H9 (cell line): ENCODE measurements around the gene ADCY1. TPM values are rescaled to one million over a fixed set of nuclear protein-coding genes. Genes with fewer than 3 reads are reported as not detected.

Experiments
- DNase-seq: peaks from one replicate; pipeline ENCODE4 v3.0.0-alpha.2; 2017
- H2AFZ ChIP-seq: one replicate; pipeline ENCODE4 v1.6.1; 2013; ENCODE audit warnings: mild to moderate bottlenecking, low read length, control low read depth, moderate library complexity
- H2AK5ac ChIP-seq: 2 replicates; pipeline ENCODE4 v1.6.1; 2013; ENCODE audit warnings: low read length, control low read depth, mixed read lengths; ENCODE audit not compliant: insufficient read length
- H2BK120ac ChIP-seq: one replicate; pipeline ENCODE4 v1.6.1; 2013; ENCODE audit warnings: low read depth, mild to moderate bottlenecking, low read length, control low read depth, inconsistent platforms; ENCODE audit not compliant: poor library complexity, severe bottlenecking
- H2BK12ac ChIP-seq: 2 replicates; pipeline ENCODE4 v1.6.1; 2013; ENCODE audit warnings: low read length, control low read depth, mixed read lengths, low read depth; ENCODE audit not compliant: insufficient read length
- H2BK15ac ChIP-seq: 2 replicates; pipeline ENCODE4 v1.6.1; 2013; ENCODE audit warnings: low read depth, low read length, control low read depth
- H2BK20ac ChIP-seq: one replicate; pipeline ENCODE4 v1.6.1; 2013; ENCODE audit warnings: low read depth, mild to moderate bottlenecking, low read length, control low read depth, inconsistent platforms; ENCODE audit not compliant: poor library complexity, severe bottlenecking
- H2BK5ac ChIP-seq: 2 replicates; pipeline ENCODE4 v1.6.1; 2013; ENCODE audit warnings: low read length, control low read depth, mixed read lengths; ENCODE audit not compliant: insufficient read length
- H3K14ac ChIP-seq: 2 replicates; pipeline ENCODE4 v1.6.1; 2013; ENCODE audit warnings: low read length, control low read depth; ENCODE audit not compliant: insufficient read depth
- H3K18ac ChIP-seq: 2 replicates; pipeline ENCODE4 v1.6.1; 2013; ENCODE audit warnings: low read depth, mild to moderate bottlenecking, mixed read lengths, low read length, control low read depth; ENCODE audit not compliant: insufficient read length
- H3K23ac ChIP-seq: 2 replicates; pipeline ENCODE4 v1.6.1; 2013; ENCODE audit warnings: low read length, control low read depth, mixed read lengths, low read depth; ENCODE audit not compliant: insufficient read length
- H3K23me2 ChIP-seq: 2 replicates; pipeline ENCODE4 v1.6.1; 2013; ENCODE audit warnings: low read depth, mild to moderate bottlenecking, mixed read lengths, low read length, control low read depth; ENCODE audit not compliant: insufficient read length, poor library complexity, severe bottlenecking
- H3K27ac ChIP-seq: 2 replicates; pipeline ENCODE4 v1.5.1; 2013; ENCODE audit warnings: low read length, control low read depth, mixed read lengths, low read depth; ENCODE audit not compliant: insufficient read length
- H3K27me3 ChIP-seq: 2 replicates; pipeline ENCODE4 v1.6.1; 2013; ENCODE audit warnings: low read length, control low read depth, inconsistent platforms; ENCODE audit not compliant: insufficient read depth
- H3K4ac ChIP-seq: 2 replicates; pipeline ENCODE4 v1.6.1; 2013; ENCODE audit warnings: low read depth, mild to moderate bottlenecking, control low read depth, inconsistent platforms, low read length, moderate library complexity
- H3K4me1 ChIP-seq: 2 replicates; pipeline ENCODE4 v1.6.1; 2013; ENCODE audit warnings: low read length, control low read depth, inconsistent platforms; ENCODE audit not compliant: insufficient read depth
- H3K4me2 ChIP-seq: 2 replicates; pipeline ENCODE4 v1.6.1; 2013; ENCODE audit warnings: low read length, control low read depth, mixed read lengths; ENCODE audit not compliant: insufficient read length, insufficient read depth
- H3K56ac ChIP-seq: 2 replicates; pipeline ENCODE4 v1.6.1; 2013; ENCODE audit warnings: low read depth, mild to moderate bottlenecking, mixed read lengths, low read length, control low read depth; ENCODE audit not compliant: insufficient read length
- H3K79me1 ChIP-seq: 2 replicates; pipeline ENCODE4 v1.6.1; 2013; ENCODE audit warnings: low read depth, mild to moderate bottlenecking, moderate library complexity, low read length, control low read depth, inconsistent platforms; ENCODE audit not compliant: insufficient read depth, poor library complexity, severe bottlenecking
- H3K79me2 ChIP-seq: 2 replicates; pipeline ENCODE4 v1.6.1; 2013; ENCODE audit warnings: low read length, control low read depth, inconsistent platforms; ENCODE audit not compliant: insufficient read depth
- H3K9ac ChIP-seq: 2 replicates; pipeline ENCODE4 v1.6.1; 2013; ENCODE audit warnings: low read length, control low read depth, mixed read lengths; ENCODE audit not compliant: insufficient read length; ENCODE audit errors: extremely low read depth
- H3K9me3 ChIP-seq: one replicate; pipeline ENCODE4 v1.6.1; 2013; ENCODE audit warnings: low read depth, low read length, inconsistent platforms; ENCODE audit not compliant: control insufficient read depth
- H3T11ph ChIP-seq: one replicate; pipeline ENCODE4 v1.6.1; 2013; ENCODE audit warnings: mild to moderate bottlenecking, low read length, control low read depth, inconsistent platforms
- H4K20me1 ChIP-seq: one replicate; pipeline ENCODE4 v1.6.1; 2013; ENCODE audit not compliant: control insufficient read depth, insufficient read length, insufficient read depth
- H4K5ac ChIP-seq: 2 replicates; pipeline ENCODE4 v1.6.1; 2013; ENCODE audit warnings: low read depth, mild to moderate bottlenecking, mixed read lengths, low read length, control low read depth; ENCODE audit not compliant: insufficient read length
- H4K8ac ChIP-seq: replicated peaks from 2 replicates; pipeline ENCODE4 v1.6.1; 2013; ENCODE audit warnings: low read length, control low read depth, mixed read lengths, low read depth; ENCODE audit not compliant: insufficient read length
- H4K91ac ChIP-seq: 2 replicates; pipeline ENCODE4 v1.6.1; 2013; ENCODE audit warnings: low read depth, mild to moderate bottlenecking, moderate library complexity, mixed read lengths, low read length, control low read depth; ENCODE audit not compliant: insufficient read length
- H3K27ac Mint-ChIP-seq, 3 experiments: 2 replicates in 2 of 3; 3 replicates in 1 of 3; pipeline ENCODE4 v1.8.0; 2020 to 2021; ENCODE audit warnings: mixed read lengths in 3 of 3, mild to moderate bottlenecking in 1 of 3, moderate library complexity in 1 of 3
- H3K27me3 Mint-ChIP-seq: 2 replicates; pipeline ENCODE4 v1.8.0; 2021; ENCODE audit warnings: low read depth, mild to moderate bottlenecking, moderate library complexity, mixed read lengths
- H3K36me3 Mint-ChIP-seq, 3 experiments: 2 replicates in 2 of 3; 3 replicates in 1 of 3; pipeline ENCODE4 v1.8.0; 2020 to 2021; ENCODE audit warnings: low read depth in 3 of 3, mixed read lengths in 3 of 3; ENCODE audit not compliant: insufficient read depth in 1 of 3
- H3K4me1 Mint-ChIP-seq, 2 experiments: 2 replicates each; pipeline ENCODE4 v1.8.0; 2020; ENCODE audit warnings: mixed read lengths in 2 of 2
- H3K4me3 Mint-ChIP-seq, 2 experiments: 2 replicates in 1 of 2; 3 replicates in 1 of 2; pipeline ENCODE4 v1.8.0; 2020 to 2021; ENCODE audit warnings: mild to moderate bottlenecking in 2 of 2, mixed read lengths in 2 of 2, moderate library complexity in 1 of 2
- H3K9me3 Mint-ChIP-seq, 2 experiments: 2 replicates in 1 of 2; 3 replicates in 1 of 2; pipeline ENCODE4 v1.8.0; 2020; ENCODE audit warnings: mild to moderate bottlenecking in 2 of 2, mixed read lengths in 2 of 2, moderate library complexity in 1 of 2
- WGBS: extraction: QIAGEN DNeasy Blood & Tissue Kit; methylation state at CpG from one replicate; pipeline ENCODE4 v1.1.7; 2013; ENCODE audit warnings: missing lambda C conversion rate, low lambda C conversion rate, mixed read lengths; ENCODE audit not compliant: insufficient read length; ENCODE audit errors: extremely low coverage; 5-methylcytosine and 5-hydroxymethylcytosine counted together
- total RNA-seq: library from RNA; stranded (reverse); gene quantifications from 2 replicates; pipeline ENCODE4 v1.2.1, GENCODE V29; 2021
- TF ChIP-seq, protein P1 (sequence below): fragments of 200-600 bp; sonication (generic); conservative IDR thresholded peaks from 3 replicates; pipeline ENCODE4 v1.8.0; 2021; ENCODE audit warnings: antibody characterized with exemption, mild to moderate bottlenecking

Gene ADCY1
- total RNA-seq, 1 experiment from 2014 or later, result 21.6 TPM

DNA sequence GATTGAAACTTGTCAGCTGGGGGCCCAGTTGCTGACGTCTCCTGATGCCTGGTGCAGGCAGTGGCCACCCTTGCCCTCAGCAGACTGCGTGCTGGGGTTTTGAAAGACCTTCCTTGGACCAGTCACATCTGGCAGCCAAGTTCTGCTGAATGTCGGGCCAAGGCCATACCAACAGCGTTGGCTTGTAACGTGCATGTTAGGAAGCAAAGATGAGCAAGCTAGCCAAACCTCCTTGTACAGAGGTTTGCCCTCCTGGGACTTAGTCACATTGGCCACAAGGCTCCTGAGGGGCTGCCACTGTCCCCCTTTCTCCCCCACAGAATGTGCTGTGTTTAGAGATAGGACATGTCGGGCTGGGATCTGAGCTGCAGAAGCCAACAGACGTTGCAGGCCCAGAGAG is 49.0 kb downstream of the ADCY1 start:
- Histone ChIP-seq H3K4me2 (no peak overlapping the region), H3K23ac (no peak overlapping the region), H2BK5ac (no peak overlapping the region), H4K8ac (no peak overlapping the region), H3K9ac (no peak overlapping the region), H2BK120ac (no peak overlapping the region), H2AK5ac (no peak overlapping the region), H2BK20ac (no peak overlapping the region), H2AFZ (no peak overlapping the region), H4K5ac (no peak overlapping the region), H3K79me2 (peaks cover 4% of the 10 kb centered on the region; the same call in 1 of the 2 replicates), H2BK12ac (no peak overlapping the region), H4K20me1 (no peaks in the 10 kb centered on the region), H2BK15ac (no peak overlapping the region), H3T11ph (no peak overlapping the region), H3K27ac (no peak overlapping the region), H3K18ac (no peak overlapping the region), H3K9me3 (no peaks in the 10 kb centered on the region), H3K27me3 (no peaks in the 10 kb centered on the region), H3K4me1 (no peaks in the 10 kb centered on the region), H3K56ac (no peak overlapping the region), H3K4ac (no peak overlapping the region), H3K23me2 (no peaks in the 10 kb centered on the region), H3K79me1 (no peaks in the 10 kb centered on the region), H3K14ac (no peak overlapping the region), H4K91ac (no peak overlapping the region)
- Mint-ChIP-seq H3K27ac (no peak overlapping the region; a peak in 1 of 7 replicates), H3K36me3 (peaks cover 13 to 16% (median 13%) of the 10 kb centered on the region in 3 experiments), H3K4me3 (no peak overlapping the region), H3K4me1 (no peaks in the 10 kb centered on the region), H3K9me3 (peaks cover 6 to 11% of the 10 kb centered on the region in 2 experiments), H3K27me3 (no peaks in the 10 kb centered on the region)
- TF ChIP-seq, protein P1, sequence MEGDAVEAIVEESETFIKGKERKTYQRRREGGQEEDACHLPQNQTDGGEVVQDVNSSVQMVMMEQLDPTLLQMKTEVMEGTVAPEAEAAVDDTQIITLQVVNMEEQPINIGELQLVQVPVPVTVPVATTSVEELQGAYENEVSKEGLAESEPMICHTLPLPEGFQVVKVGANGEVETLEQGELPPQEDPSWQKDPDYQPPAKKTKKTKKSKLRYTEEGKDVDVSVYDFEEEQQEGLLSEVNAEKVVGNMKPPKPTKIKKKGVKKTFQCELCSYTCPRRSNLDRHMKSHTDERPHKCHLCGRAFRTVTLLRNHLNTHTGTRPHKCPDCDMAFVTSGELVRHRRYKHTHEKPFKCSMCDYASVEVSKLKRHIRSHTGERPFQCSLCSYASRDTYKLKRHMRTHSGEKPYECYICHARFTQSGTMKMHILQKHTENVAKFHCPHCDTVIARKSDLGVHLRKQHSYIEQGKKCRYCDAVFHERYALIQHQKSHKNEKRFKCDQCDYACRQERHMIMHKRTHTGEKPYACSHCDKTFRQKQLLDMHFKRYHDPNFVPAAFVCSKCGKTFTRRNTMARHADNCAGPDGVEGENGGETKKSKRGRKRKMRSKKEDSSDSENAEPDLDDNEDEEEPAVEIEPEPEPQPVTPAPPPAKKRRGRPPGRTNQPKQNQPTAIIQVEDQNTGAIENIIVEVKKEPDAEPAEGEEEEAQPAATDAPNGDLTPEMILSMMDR, result no peak
- DNase-seq, result no peak
- WGBS, result no CpG with 5 or more reads among the region's 7 CpGs
